ENCODE data around the gene MYH7B.

Gene MYH7B

GRCh38 chr20:34947336-34947735 lies 8.3 kb upstream of the MYH7B start:
- POLR2A ChIA-PET: no interaction called here
- CTCF ChIA-PET: no interaction called here
- TF ChIP-seq, protein P1, sequence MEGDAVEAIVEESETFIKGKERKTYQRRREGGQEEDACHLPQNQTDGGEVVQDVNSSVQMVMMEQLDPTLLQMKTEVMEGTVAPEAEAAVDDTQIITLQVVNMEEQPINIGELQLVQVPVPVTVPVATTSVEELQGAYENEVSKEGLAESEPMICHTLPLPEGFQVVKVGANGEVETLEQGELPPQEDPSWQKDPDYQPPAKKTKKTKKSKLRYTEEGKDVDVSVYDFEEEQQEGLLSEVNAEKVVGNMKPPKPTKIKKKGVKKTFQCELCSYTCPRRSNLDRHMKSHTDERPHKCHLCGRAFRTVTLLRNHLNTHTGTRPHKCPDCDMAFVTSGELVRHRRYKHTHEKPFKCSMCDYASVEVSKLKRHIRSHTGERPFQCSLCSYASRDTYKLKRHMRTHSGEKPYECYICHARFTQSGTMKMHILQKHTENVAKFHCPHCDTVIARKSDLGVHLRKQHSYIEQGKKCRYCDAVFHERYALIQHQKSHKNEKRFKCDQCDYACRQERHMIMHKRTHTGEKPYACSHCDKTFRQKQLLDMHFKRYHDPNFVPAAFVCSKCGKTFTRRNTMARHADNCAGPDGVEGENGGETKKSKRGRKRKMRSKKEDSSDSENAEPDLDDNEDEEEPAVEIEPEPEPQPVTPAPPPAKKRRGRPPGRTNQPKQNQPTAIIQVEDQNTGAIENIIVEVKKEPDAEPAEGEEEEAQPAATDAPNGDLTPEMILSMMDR (IDR thresholded peaks at IDR 0.05; ENCODE audit: insufficient read depth, low read length, missing control alignments): no peak
- no peak for DNase-seq (ENCODE audit: low read depth, low spot score)
- no peak overlapping the region for H3K4me3 ChIP-seq (ENCODE audit: low read depth, low read length)

GRCh38 chr20:34948030-34948429 lies 7.6 kb upstream of the MYH7B start:
- TF ChIP-seq, protein P1 (IDR thresholded peaks at IDR 0.05; ENCODE audit: insufficient read depth, low read length, missing control alignments): no peak
- ChIA-PET POLR2A (interaction anchor here (0.6 kb wide), 1 partner anchor 73 kb away, joined by 3 read pairs; no protein-coding TSS in a partner anchor), CTCF (interaction anchor here (0.7 to 12.9 kb wide), 5 partner anchors 65 to 148 kb away, joined by 3 to 245 read pairs (median 4); partner anchors contain the start of genes ACSS2 and GGT7)
- H3K4me3 ChIP-seq (ENCODE audit: low read depth, low read length): no peak overlapping the region
- DNase-seq (ENCODE audit: low read depth, low spot score): peak; percentile 75

DNA sequence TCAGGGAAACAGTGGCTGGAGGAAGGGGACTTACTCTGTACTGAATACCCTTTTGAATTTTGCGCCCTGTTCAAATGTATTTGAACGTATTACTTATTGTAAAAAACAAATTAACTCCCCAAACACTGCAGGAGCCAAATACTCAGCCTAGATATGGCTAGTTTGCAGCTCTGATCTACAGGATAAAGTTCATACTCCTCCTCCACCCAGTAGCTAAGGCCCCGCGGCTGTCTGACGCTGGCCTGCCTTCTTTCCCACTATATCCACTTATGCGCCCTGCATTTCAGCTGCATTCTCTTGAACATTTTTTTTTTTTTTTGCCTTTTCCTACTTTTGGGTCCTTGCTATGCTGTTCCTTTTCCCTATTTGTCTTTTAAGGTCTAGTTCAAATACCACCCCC lies 6.5 kb upstream of the MYH7B start:
- no peak for DNase-seq (ENCODE audit: low read depth, low spot score)
- TF ChIP-seq, protein P1 (IDR thresholded peaks at IDR 0.05; ENCODE audit: insufficient read depth, low read length, missing control alignments): no peak
- ChIA-PET POLR2A (no interaction called here), CTCF (interaction anchor here (0.7 to 12.9 kb wide), 4 partner anchors 13 to 86 kb away, joined by 3 to 245 read pairs (median 4); partner anchors contain the start of genes ACSS2 and GGT7)
- no peak overlapping the region for H3K4me3 ChIP-seq (ENCODE audit: low read depth, low read length)

GRCh38 chr20:34951252-34951651 lies 4.4 kb upstream of the MYH7B start:
- no peak for DNase-seq (ENCODE audit: low read depth, low spot score)
- CTCF ChIA-PET: interaction anchor here (1.0 to 12.9 kb wide), 2 partner anchors 16 to 79 kb away, joined by 4 to 245 read pairs; partner anchors contain the start of genes ACSS2 and GGT7
- H3K4me3 ChIP-seq (ENCODE audit: low read depth, low read length): no peak overlapping the region
- POLR2A ChIA-PET: interaction anchor here (0.6 to 2.6 kb wide), 2 partner anchors 75 to 77 kb away, joined by 4 to 6 read pairs; partner anchors contain the start of gene ACSS2
- TF ChIP-seq, protein P1 (IDR thresholded peaks at IDR 0.05; ENCODE audit: insufficient read depth, low read length, missing control alignments): no peak

DNA sequence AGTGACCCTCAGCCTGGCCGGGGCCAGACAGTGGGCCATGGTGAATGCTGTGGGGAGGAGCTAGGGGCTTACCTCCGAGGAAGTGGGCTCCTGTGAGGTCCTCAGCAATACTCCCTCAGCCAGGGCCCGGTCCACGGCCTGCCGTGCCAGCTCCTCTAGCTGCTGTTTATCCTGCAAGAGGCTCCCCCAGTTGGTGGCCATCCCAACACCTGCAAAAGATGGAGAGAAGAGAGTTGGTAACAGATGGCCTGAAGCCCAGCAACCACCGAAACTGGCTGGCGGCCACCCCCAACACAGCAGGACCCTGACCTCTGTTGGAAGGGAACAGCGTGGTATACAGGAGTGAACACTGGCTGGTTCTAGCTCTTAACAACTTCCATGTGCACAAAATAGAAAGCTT lies 4.0 kb upstream of the MYH7B start:
- POLR2A ChIA-PET: interaction anchor here (0.6 to 2.6 kb wide), 2 partner anchors 75 to 77 kb away, joined by 4 to 6 read pairs; partner anchors contain the start of gene ACSS2
- no peak overlapping the region for H3K4me3 ChIP-seq (ENCODE audit: low read depth, low read length)

DNA sequence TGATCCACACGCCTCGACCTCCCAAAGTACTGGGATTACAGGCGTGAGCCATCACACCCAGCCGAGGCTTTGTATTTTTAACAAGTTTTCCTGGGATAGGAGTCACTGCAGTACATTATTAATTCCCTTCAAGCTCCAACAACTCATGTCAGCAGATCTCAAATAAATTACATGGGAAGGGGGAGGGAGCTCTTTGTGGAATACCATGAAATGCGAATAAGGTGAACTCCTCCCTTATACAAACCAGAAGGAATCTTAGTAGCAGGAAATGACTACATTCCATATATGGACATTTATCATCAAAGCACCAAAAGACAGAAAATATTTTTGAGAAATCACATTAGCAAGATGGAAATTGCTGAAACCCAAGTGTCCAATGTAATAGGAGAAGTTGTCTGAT lies 3.0 kb upstream of the MYH7B start:
- no peak for DNase-seq (ENCODE audit: low read depth, low spot score)
- POLR2A ChIA-PET: interaction anchor here (2.6 kb wide), 1 partner anchor 78 kb away, joined by 6 read pairs; no protein-coding TSS in a partner anchor
- H3K4me3 ChIP-seq (ENCODE audit: low read depth, low read length): no peak overlapping the region
- TF ChIP-seq, protein P1 (IDR thresholded peaks at IDR 0.05; ENCODE audit: insufficient read depth, low read length, missing control alignments): no peak
- CTCF ChIA-PET: interaction anchor here (12.9 kb wide), 1 partner anchor 80 kb away, joined by 245 read pairs; the partner anchor contains the start of genes ACSS2 and GGT7

More for the DNA sequence above, 4.0 kb upstream of the MYH7B start:
- CTCF ChIA-PET: interaction anchor here (1.0 to 12.9 kb wide), 2 partner anchors 17 to 79 kb away, joined by 4 to 245 read pairs; partner anchors contain the start of genes ACSS2 and GGT7
- TF ChIP-seq, protein P1 (IDR thresholded peaks at IDR 0.05; ENCODE audit: insufficient read depth, low read length, missing control alignments): no peak
- DNase-seq (ENCODE audit: low read depth, low spot score): no peak

Data from AG04449 (cell line).